Lower lobe of right lung (tissue), 2 donors: ENCODE measurements around the gene PEX5. TPM values are rescaled to one million over a fixed set of nuclear protein-coding genes. Genes with fewer than 3 reads are reported as not detected.

Source experiments
- ATAC-seq, 2 donors: fragments of 200-7000 bp; cut with Tn5 transposase; one replicate each; pipeline ENCODE4 v1.9.1; 2020 to 2022; ENCODE audit warnings: mild to moderate bottlenecking in 2 of 2, moderate library complexity in 2 of 2
- DNase-seq: peaks from one replicate; pipeline ENCODE4 v3.0.0-alpha.2; 2020
- H3K27ac ChIP-seq: fragments of 200-600 bp; one replicate; pipeline ENCODE4 v1.8.0; 2022
- H3K27me3 ChIP-seq: fragments of 200-600 bp; one replicate; pipeline ENCODE4 v1.8.0; 2022; ENCODE audit warnings: low read depth
- H3K36me3 ChIP-seq: fragments of 200-600 bp; one replicate; pipeline ENCODE4 v1.8.0; 2022; ENCODE audit warnings: mild to moderate bottlenecking
- H3K4me1 ChIP-seq: fragments of 200-600 bp; one replicate; pipeline ENCODE4 v1.8.0; 2022
- H3K4me3 ChIP-seq: fragments of 200-600 bp; one replicate; pipeline ENCODE4 v1.8.0; 2022; ENCODE audit warnings: mild to moderate bottlenecking
- H3K9me3 ChIP-seq: fragments of 200-600 bp; one replicate; pipeline ENCODE4 v1.8.0; 2022
- CTCF ChIP-seq: fragments of 200-600 bp; IDR thresholded peaks from one replicate; pipeline ENCODE4 v1.8.0; 2022; ENCODE audit warnings: antibody characterized with exemption, mild to moderate bottlenecking
- intact Hi-C: fragments of 100-400 bp; cut with DNase I; formaldehyde crosslinking; loops from one replicate; pipeline ENCODE4 v1.11.0; 2022
- total RNA-seq: library from RNA; stranded (reverse); fragmentation: NEBNext Ultra II Directional; extraction: Animal tissue kit (Norgen Biotek cat#: 25700); gene quantifications from one replicate; pipeline ENCODE4 v1.2.1, GENCODE V29; 2021
- donor health status: DM: no; HTN: yes; CAD: no; lungs with severe emphysema.

The PEX5 gene
- total RNA-seq, 1 donor from 2014 or later: 47.8 TPM

DNA sequence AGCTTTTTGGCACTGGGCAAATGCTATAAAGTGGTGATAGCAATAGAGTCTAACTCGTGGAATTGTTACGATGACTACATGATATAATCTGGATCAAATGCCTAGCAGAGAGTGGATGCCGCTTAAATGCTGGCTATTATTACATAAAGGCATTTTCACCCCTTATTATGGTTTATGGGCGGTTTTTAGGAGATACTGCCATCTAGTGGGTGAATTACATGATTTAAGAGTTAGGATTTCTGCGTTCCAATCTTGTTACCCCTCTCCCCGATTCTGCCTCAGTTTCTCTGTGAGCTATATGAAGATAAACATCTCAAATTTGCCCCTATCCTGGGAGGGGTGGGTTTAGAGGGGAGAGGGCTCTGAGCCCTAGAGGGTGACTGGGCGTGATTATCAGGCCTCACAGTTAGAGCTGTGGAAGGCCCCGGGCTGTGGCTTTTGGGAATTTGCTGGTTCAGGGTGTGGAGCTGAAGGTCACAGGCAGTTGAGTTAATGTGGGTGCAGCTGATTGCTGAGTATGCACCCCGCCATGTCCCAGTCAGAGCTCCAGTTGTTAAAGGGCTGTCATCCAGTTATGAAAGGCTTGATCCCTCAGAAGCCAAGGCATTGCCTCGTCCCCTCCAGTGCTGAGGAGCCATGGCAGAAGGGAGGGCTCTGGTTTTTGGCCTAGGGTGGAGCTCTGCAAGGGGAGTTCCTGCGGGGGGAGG lies 44.9 kb upstream of the PEX5 start:
- Histone ChIP-seq H3K36me3 (peaks cover 27% of the 10 kb centered on the region), H3K4me1 (no peaks in the 10 kb centered on the region), H3K4me3 (no peak overlapping the region), H3K9me3 (no peaks in the 10 kb centered on the region), H3K27me3 (no peaks in the 10 kb centered on the region), H3K27ac (no peak overlapping the region)
- TF ChIP-seq CTCF: peak; percentile 50
- intact Hi-C loops: no loop called here
- DNase-seq (no peak), ATAC-seq (peak in 1 of 2 donors; percentile 39)

- intact Hi-C loops: no loop called here
- no peak for TF ChIP-seq CTCF
- ATAC-seq: no peak
These were observed 43.8 kb upstream of the PEX5 start for GRCh38 chr12:7145671-7146070.

DNA sequence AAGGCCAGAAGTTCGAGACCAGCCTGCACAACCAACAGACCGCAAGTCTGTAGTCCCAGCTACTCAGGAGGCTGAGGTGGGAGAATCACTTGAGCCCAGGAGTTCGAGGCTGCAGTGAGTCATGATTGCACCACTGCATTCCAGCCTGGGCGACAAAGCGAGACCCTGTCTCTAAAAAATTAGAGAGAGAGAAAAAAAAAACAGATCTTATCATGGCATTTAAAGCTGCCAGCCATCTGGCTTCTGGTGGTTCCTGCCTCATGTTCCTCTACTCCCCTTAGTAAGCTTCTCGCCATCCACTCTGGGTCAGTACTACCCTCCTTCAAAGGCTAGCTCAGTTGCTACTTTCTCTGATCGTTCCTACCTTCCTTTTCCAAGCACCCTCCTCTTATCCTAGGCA lies 43.3 kb upstream of the PEX5 start:
- Histone ChIP-seq H3K9me3 (no peaks in the 10 kb centered on the region), H3K36me3 (peaks cover 43% of the 10 kb centered on the region), H3K4me3 (no peak overlapping the region), H3K27me3 (no peaks in the 10 kb centered on the region), H3K27ac (no peak overlapping the region), H3K4me1 (no peaks in the 10 kb centered on the region)
- no peak for ATAC-seq
- no peak for DNase-seq
- intact Hi-C loops: no loop called here
- TF ChIP-seq CTCF: no peak

More at GRCh38 chr12:7145671-7146070, 43.8 kb upstream of the PEX5 start:
- Histone ChIP-seq H3K9me3 (no peaks in the 10 kb centered on the region), H3K4me1 (no peaks in the 10 kb centered on the region), H3K27me3 (no peaks in the 10 kb centered on the region), H3K36me3 (peaks cover 38% of the 10 kb centered on the region), H3K4me3 (no peak overlapping the region), H3K27ac (no peak overlapping the region)
- DNase-seq: no peak

DNA sequence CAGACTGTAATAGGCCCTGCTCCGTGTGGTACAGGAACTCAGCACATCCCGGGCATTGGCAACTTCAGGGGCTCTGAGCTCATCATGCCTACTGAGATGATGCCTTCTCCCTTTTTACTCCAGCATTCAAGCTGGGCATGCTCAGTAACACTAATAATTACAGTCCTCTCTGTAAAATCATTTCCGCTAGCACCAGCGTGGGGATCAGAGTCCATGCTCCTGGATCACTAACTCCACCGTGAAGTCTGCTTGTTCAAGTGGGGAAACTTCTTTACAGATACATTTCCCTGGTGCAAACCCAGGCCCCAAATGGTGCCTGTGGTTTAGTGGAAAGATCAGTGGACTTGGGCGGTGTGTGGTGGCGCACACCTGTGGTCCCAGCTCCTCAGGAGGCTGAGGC lies 42.6 kb upstream of the PEX5 start:
- no peak overlapping the region for H3K4me3 ChIP-seq
- H3K36me3 ChIP-seq: peaks cover 47% of the 10 kb centered on the region
- DNase-seq (no peak), ATAC-seq (no peak)
- H3K27me3 ChIP-seq: no peaks in the 10 kb centered on the region
- no peak for TF ChIP-seq CTCF
- no peak overlapping the region for H3K27ac ChIP-seq
- no peaks in the 10 kb centered on the region for H3K4me1 ChIP-seq
- H3K9me3 ChIP-seq: no peaks in the 10 kb centered on the region
- intact Hi-C loops: no loop called here

GRCh38 chr12:7150356-7150755 lies 39.1 kb upstream of the PEX5 start:
- Histone ChIP-seq H3K36me3 (peaks cover 60% of the 10 kb centered on the region), H3K27ac (no peak overlapping the region), H3K4me3 (no peak overlapping the region), H3K27me3 (no peaks in the 10 kb centered on the region), H3K9me3 (no peaks in the 10 kb centered on the region), H3K4me1 (peaks cover 13% of the 10 kb centered on the region)
- DNase-seq (no peak), ATAC-seq (no peak)
- intact Hi-C loops: no loop called here
- TF ChIP-seq CTCF: no peak
